Loucy (cell line): ENCODE data around the gene RPL10.

Source experiments
- H2AFZ ChIP-seq: fragments of 200-600 bp; sonication (generic); 2 replicates; pipeline ENCODE4 v1.6.0; 2016; ENCODE audit warnings: antibody characterized with exemption, mild to moderate bottlenecking, low read length, moderate library complexity
- H3F3A ChIP-seq: fragments of 200-600 bp; 2 replicates; pipeline ENCODE4 v1.6.0; 2016; ENCODE audit warnings: antibody characterized with exemption, low read depth, mild to moderate bottlenecking
- H3K27me3 ChIP-seq: fragments of 200-600 bp; sonication (generic); 2 replicates; pipeline ENCODE4 v1.6.1; 2014; ENCODE audit warnings: low read length, mild to moderate bottlenecking; ENCODE audit not compliant: insufficient read depth, poor library complexity, severe bottlenecking
- H3K36me3 ChIP-seq: fragments of 200-600 bp; sonication (generic); 2 replicates; pipeline ENCODE4 v1.6.1; 2016; ENCODE audit warnings: low read length; ENCODE audit not compliant: insufficient read depth
- H3K4me1 ChIP-seq: fragments of 200-600 bp; sonication (generic); 2 replicates; pipeline ENCODE4 v1.5.1; 2014; ENCODE audit warnings: low read length, mild to moderate bottlenecking; ENCODE audit not compliant: insufficient read depth, poor library complexity, severe bottlenecking
- H3K4me2 ChIP-seq: fragments of 200-600 bp; sonication (generic); 2 replicates; pipeline ENCODE4 v1.6.0; 2014; ENCODE audit warnings: antibody characterized with exemption, low read length, low read depth, mild to moderate bottlenecking; ENCODE audit not compliant: poor library complexity, severe bottlenecking
- H3K4me3 ChIP-seq: fragments of 200-600 bp; sonication (generic); 2 replicates; pipeline ENCODE4 v1.5.1; 2014; ENCODE audit warnings: low read length, mild to moderate bottlenecking, mixed read lengths; ENCODE audit not compliant: poor library complexity, severe bottlenecking
- H3K79me2 ChIP-seq: fragments of 200-600 bp; sonication (generic); 2 replicates; pipeline ENCODE4 v1.6.1; 2014; ENCODE audit warnings: low read length; ENCODE audit not compliant: insufficient read depth
- H3K9ac ChIP-seq: fragments of 200-600 bp; sonication (generic); 2 replicates; pipeline ENCODE4 v1.6.0; 2014; ENCODE audit warnings: mild to moderate bottlenecking, low read depth, low read length, moderate library complexity; ENCODE audit not compliant: poor library complexity, severe bottlenecking
- H3K9me2 ChIP-seq: fragments of 200-600 bp; sonication (generic); replicated peaks from 2 replicates; pipeline ENCODE4 v1.6.1; 2016; ENCODE audit warnings: low read depth, low read length, mixed read lengths
- H3K9me3 ChIP-seq: fragments of 200-600 bp; sonication (generic); 2 replicates; pipeline ENCODE4 v1.6.1; 2014; ENCODE audit warnings: mild to moderate bottlenecking, antibody characterized with exemption, low read length, low read depth; ENCODE audit not compliant: insufficient read depth
- H4K20me1 ChIP-seq: fragments of 200-600 bp; sonication (generic); 2 replicates; pipeline ENCODE4 v1.6.0; 2014; ENCODE audit warnings: antibody characterized with exemption, low read length, mild to moderate bottlenecking; ENCODE audit not compliant: insufficient read depth, poor library complexity, severe bottlenecking
- EZH2phosphoT487 ChIP-seq: fragments of 200-600 bp; IDR thresholded peaks from 2 replicates; pipeline ENCODE4 v1.6.1; 2018; ENCODE audit warnings: antibody characterized with exemption, mild to moderate bottlenecking, moderate library complexity, borderline replicate concordance
- TF ChIP-seq, protein P1 (sequence below): fragments of 200-600 bp; sonication (generic); conservative IDR thresholded peaks from 2 replicates; pipeline ENCODE4 v1.5.1; 2014; ENCODE audit warnings: mild to moderate bottlenecking, antibody characterized with exemption, low read length

The RPL10 gene

DNA sequence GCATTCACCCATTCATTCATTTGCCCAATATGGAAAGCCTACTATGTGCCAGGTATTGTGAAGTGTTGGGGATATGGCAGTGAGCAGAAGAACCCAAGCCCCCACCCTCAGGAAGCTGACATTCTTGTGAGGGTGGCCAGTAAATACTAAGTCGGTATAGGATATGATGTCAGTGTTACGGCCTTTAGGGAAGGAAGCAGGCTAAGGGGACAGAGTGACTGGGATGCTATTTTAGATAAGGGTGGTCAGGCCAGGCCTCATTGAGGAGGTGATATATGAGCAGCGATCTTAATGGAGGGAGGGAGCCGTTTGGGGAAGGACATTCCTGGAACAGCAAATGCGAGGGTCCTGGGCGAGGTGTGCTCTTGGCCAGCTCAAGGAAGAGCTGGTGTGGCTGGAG lies 32.3 kb downstream of the RPL10 start:
- no peaks in the 10 kb centered on the region for H4K20me1 ChIP-seq
- no peaks in the 10 kb centered on the region for H3K27me3 ChIP-seq
- peaks cover 18% of the 10 kb centered on the region for H3K4me1 ChIP-seq
- H3K4me3 ChIP-seq = peak overlapping the region; percentile 29
- H3K4me2 ChIP-seq = peak overlapping the region; percentile 59
- peaks cover 43% of the 10 kb centered on the region for H3K79me2 ChIP-seq
- no peaks in the 10 kb centered on the region for H3K9me3 ChIP-seq
- H3F3A ChIP-seq = no peaks in the 10 kb centered on the region
- no peaks in the 10 kb centered on the region for H3K9me2 ChIP-seq
- H2AFZ ChIP-seq = no peak overlapping the region
- peak overlapping the region; percentile 48 for H3K9ac ChIP-seq
- H3K36me3 ChIP-seq = no peaks in the 10 kb centered on the region; the same call in 1 of the 2 replicates
- TF ChIP-seq EZH2phosphoT487 = no peak
- TF ChIP-seq, protein P1, sequence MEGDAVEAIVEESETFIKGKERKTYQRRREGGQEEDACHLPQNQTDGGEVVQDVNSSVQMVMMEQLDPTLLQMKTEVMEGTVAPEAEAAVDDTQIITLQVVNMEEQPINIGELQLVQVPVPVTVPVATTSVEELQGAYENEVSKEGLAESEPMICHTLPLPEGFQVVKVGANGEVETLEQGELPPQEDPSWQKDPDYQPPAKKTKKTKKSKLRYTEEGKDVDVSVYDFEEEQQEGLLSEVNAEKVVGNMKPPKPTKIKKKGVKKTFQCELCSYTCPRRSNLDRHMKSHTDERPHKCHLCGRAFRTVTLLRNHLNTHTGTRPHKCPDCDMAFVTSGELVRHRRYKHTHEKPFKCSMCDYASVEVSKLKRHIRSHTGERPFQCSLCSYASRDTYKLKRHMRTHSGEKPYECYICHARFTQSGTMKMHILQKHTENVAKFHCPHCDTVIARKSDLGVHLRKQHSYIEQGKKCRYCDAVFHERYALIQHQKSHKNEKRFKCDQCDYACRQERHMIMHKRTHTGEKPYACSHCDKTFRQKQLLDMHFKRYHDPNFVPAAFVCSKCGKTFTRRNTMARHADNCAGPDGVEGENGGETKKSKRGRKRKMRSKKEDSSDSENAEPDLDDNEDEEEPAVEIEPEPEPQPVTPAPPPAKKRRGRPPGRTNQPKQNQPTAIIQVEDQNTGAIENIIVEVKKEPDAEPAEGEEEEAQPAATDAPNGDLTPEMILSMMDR = no peak

DNA sequence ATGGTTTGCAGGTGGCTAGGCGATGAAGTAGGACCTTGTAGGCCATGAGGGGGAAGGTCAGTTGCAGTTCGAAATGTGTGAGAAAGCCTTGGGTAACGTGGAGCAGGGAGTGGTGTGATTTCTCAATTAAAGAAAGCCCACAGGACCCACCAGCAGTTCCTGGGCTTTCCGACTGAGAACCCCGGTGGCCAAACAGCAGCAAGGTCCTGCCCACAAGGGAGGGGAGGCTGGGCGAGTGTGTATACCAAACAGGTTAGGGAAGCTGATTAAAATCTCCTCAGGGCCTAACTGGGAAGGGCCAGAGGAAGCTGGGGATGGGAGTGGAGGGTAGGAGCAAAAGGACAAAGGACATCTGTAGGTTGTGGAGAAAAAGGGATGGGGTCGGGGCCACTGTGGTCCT lies 32.7 kb downstream of the RPL10 start:
- Histone ChIP-seq H3K9me3 (no peaks in the 10 kb centered on the region), H3K9ac (peak overlapping the region; percentile 48), H3K9me2 (no peaks in the 10 kb centered on the region), H3K27me3 (no peaks in the 10 kb centered on the region), H2AFZ (no peak overlapping the region), H3F3A (no peaks in the 10 kb centered on the region), H4K20me1 (no peaks in the 10 kb centered on the region), H3K4me3 (peak overlapping the region; percentile 29), H3K4me2 (peak overlapping the region; percentile 59), H3K79me2 (peaks cover 43% of the 10 kb centered on the region), H3K36me3 (no peaks in the 10 kb centered on the region; the same call in 1 of the 2 replicates), H3K4me1 (peaks cover 18% of the 10 kb centered on the region)
- TF ChIP-seq EZH2phosphoT487 = no peak
- TF ChIP-seq, protein P1 = no peak

DNA sequence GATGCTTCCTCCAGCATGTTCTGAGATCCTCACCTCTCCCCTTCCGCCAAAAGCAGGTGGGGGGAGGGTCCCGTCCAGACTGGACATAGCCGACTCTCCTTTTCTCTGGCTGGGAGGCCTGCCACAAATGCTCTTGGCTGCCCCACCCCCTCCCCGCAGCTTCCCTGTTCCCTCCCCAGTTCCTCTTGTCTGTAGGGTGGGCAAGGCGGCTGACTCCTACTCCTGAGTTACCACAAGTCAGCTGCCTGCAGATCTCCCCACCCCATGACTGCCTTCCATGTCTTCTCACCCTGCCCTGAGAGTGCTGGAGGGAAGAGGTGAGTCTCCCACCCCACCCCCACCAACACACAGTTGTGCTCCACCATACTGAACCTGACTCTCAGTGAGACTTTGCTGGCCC lies 33.2 kb downstream of the RPL10 start:
- Histone ChIP-seq H3K4me2 (peak overlapping the region; percentile 59), H3K79me2 (peaks cover 43% of the 10 kb centered on the region), H3K27me3 (no peaks in the 10 kb centered on the region), H4K20me1 (no peaks in the 10 kb centered on the region), H3F3A (no peaks in the 10 kb centered on the region), H3K36me3 (no peaks in the 10 kb centered on the region; the same call in 1 of the 2 replicates), H3K9me3 (no peaks in the 10 kb centered on the region), H3K9ac (no peak overlapping the region), H3K4me3 (no peak overlapping the region), H3K9me2 (no peaks in the 10 kb centered on the region), H2AFZ (no peak overlapping the region), H3K4me1 (peaks cover 18% of the 10 kb centered on the region)
- no peak for TF ChIP-seq EZH2phosphoT487
- TF ChIP-seq, protein P1 = no peak
